ENCODE data around the gene PIH1D1.

The PIH1D1 gene

GRCh38 chr19:49491804-49492572 is 40.4 kb upstream of the PIH1D1 start:
- H3K14ac ChIP-seq (ENCODE audit: low read length): no peak overlapping the region
- H2BK12ac ChIP-seq (ENCODE audit: low read length): no peak overlapping the region
- no peak overlapping the region for H4K91ac ChIP-seq (ENCODE audit: low read depth, low read length, poor library complexity)
- no peak overlapping the region for H2AK5ac ChIP-seq (ENCODE audit: low read depth, low read length)
- no peak overlapping the region for H2BK15ac ChIP-seq (ENCODE audit: low read length)
- DNase-seq (ENCODE audit: low spot score): no peak
- no peak overlapping the region for H3K23ac ChIP-seq (ENCODE audit: low read depth, low read length, poor library complexity)
- H4K8ac ChIP-seq (ENCODE audit: low read depth, low read length): no peak overlapping the region
- H2BK120ac ChIP-seq (ENCODE audit: low read depth, low read length): no peak overlapping the region
- H3K27me3 ChIP-seq (ENCODE audit: control insufficient read depth in 3 of 3, insufficient read depth in 3 of 3, low read depth in 1 of 3, low read length in 3 of 3): no peaks in the 10 kb centered on the region
- peaks cover 7 to 8% of the 10 kb centered on the region in 2 donors for H3K4me1 ChIP-seq (ENCODE audit: control insufficient read depth in 2 of 2, insufficient read depth in 1 of 2, low read depth in 1 of 2, low read length in 2 of 2)
- H3K4me2 ChIP-seq (ENCODE audit: insufficient read depth, low read length, poor library complexity, severe bottlenecking): no peak overlapping the region
- H3K36me3 ChIP-seq (replicated peaks in 1 of 2; ENCODE audit: control insufficient read depth in 2 of 2, insufficient read depth in 2 of 2, low read length in 2 of 2): peaks cover 40 to 56% of the 10 kb centered on the region in 2 donors
- no peak overlapping the region for H3K18ac ChIP-seq (ENCODE audit: low read length)
- no peak overlapping the region for H3K4me3 ChIP-seq (ENCODE audit: low read length in 2 of 2)
- H2AFZ ChIP-seq (ENCODE audit: low read length): no peak overlapping the region
- no peak overlapping the region for H2BK5ac ChIP-seq (ENCODE audit: low read length)
- no peak overlapping the region for H3K4ac ChIP-seq (ENCODE audit: low read length)
- peaks cover 14% of the 10 kb centered on the region for H3K79me1 ChIP-seq (ENCODE audit: low read depth, low read length)
- no peak overlapping the region for H3K27ac ChIP-seq (replicated peaks; ENCODE audit: low read length)
- no peak overlapping the region for H3K9ac ChIP-seq (ENCODE audit: low read depth, low read length, poor library complexity)
- no peaks in the 10 kb centered on the region for H3K9me3 ChIP-seq (replicated peaks in 1 of 2; ENCODE audit: control insufficient read depth in 2 of 2, insufficient read depth in 1 of 2, low read depth in 1 of 2, low read length in 2 of 2)
- WGBS, 2 donors (ENCODE audit: extremely low coverage in 2 of 2, insufficient read length in 2 of 2, insufficient replicate concordance in 1 of 2): no CpG with 5 or more reads among the region's 7 CpGs

- Histone ChIP-seq H3K4ac (ENCODE audit: low read length) (no peak overlapping the region), H2AK5ac (ENCODE audit: low read depth, low read length) (no peak overlapping the region), H3K4me3 (ENCODE audit: low read length in 2 of 2) (peak overlapping the region in 1 of 2 donors; percentile 11), H3K27ac (replicated peaks; ENCODE audit: low read length) (peak overlapping the region; percentile 37), H3K14ac (ENCODE audit: low read length) (no peak overlapping the region), H4K8ac (ENCODE audit: low read depth, low read length) (no peak overlapping the region), H2BK12ac (ENCODE audit: low read length) (no peak overlapping the region), H2BK5ac (ENCODE audit: low read length) (no peak overlapping the region), H3K79me1 (ENCODE audit: low read depth, low read length) (peaks cover 14% of the 10 kb centered on the region), H2BK120ac (ENCODE audit: low read depth, low read length) (no peak overlapping the region), H2BK15ac (ENCODE audit: low read length) (no peak overlapping the region), H3K27me3 (ENCODE audit: control insufficient read depth in 3 of 3, insufficient read depth in 3 of 3, low read depth in 1 of 3, low read length in 3 of 3) (no peaks in the 10 kb centered on the region), H3K9me3 (replicated peaks in 1 of 2; ENCODE audit: control insufficient read depth in 2 of 2, insufficient read depth in 1 of 2, low read depth in 1 of 2, low read length in 2 of 2) (no peaks in the 10 kb centered on the region), H2AFZ (ENCODE audit: low read length) (no peak overlapping the region), H3K9ac (ENCODE audit: low read depth, low read length, poor library complexity) (peak overlapping the region; percentile 33), H3K18ac (ENCODE audit: low read length) (no peak overlapping the region), H3K4me2 (ENCODE audit: insufficient read depth, low read length, poor library complexity, severe bottlenecking) (no peak overlapping the region), H3K4me1 (ENCODE audit: control insufficient read depth in 2 of 2, insufficient read depth in 1 of 2, low read depth in 1 of 2, low read length in 2 of 2) (peaks cover 7 to 8% of the 10 kb centered on the region in 2 donors), H3K36me3 (replicated peaks in 1 of 2; ENCODE audit: control insufficient read depth in 2 of 2, insufficient read depth in 2 of 2, low read length in 2 of 2) (peaks cover 40 to 53% of the 10 kb centered on the region in 2 donors), H4K91ac (ENCODE audit: low read depth, low read length, poor library complexity) (no peak overlapping the region), H3K23ac (ENCODE audit: low read depth, low read length, poor library complexity) (peak overlapping the region; percentile 45)
- WGBS, 2 donors (ENCODE audit: extremely low coverage in 2 of 2, insufficient read length in 2 of 2, insufficient replicate concordance in 1 of 2): no CpG with 5 or more reads among the region's 17 CpGs
- no peak for DNase-seq (ENCODE audit: low spot score)
Measured at GRCh38 chr19:49491030-49491803, 39.6 kb upstream of the PIH1D1 start.

- no peak overlapping the region for H2BK15ac ChIP-seq (ENCODE audit: low read length)
- H3K4me2 ChIP-seq (ENCODE audit: insufficient read depth, low read length, poor library complexity, severe bottlenecking): no peak overlapping the region
- no peak overlapping the region for H4K8ac ChIP-seq (ENCODE audit: low read depth, low read length)
- no peaks in the 10 kb centered on the region for H3K27me3 ChIP-seq (ENCODE audit: control insufficient read depth in 3 of 3, insufficient read depth in 3 of 3, low read depth in 1 of 3, low read length in 3 of 3)
- no peak overlapping the region for H3K9ac ChIP-seq (ENCODE audit: low read depth, low read length, poor library complexity)
- peak overlapping the region; percentile 37 for H3K27ac ChIP-seq (replicated peaks; ENCODE audit: low read length)
- H3K4ac ChIP-seq (ENCODE audit: low read length): no peak overlapping the region
- H3K79me1 ChIP-seq (ENCODE audit: low read depth, low read length): peaks cover 14% of the 10 kb centered on the region
- H3K4me1 ChIP-seq (ENCODE audit: control insufficient read depth in 2 of 2, insufficient read depth in 1 of 2, low read depth in 1 of 2, low read length in 2 of 2): peaks cover 7 to 8% of the 10 kb centered on the region in 2 donors
- H2BK12ac ChIP-seq (ENCODE audit: low read length): no peak overlapping the region
- H2BK120ac ChIP-seq (ENCODE audit: low read depth, low read length): no peak overlapping the region
- no peaks in the 10 kb centered on the region for H3K9me3 ChIP-seq (replicated peaks in 1 of 2; ENCODE audit: control insufficient read depth in 2 of 2, insufficient read depth in 1 of 2, low read depth in 1 of 2, low read length in 2 of 2)
- H3K23ac ChIP-seq (ENCODE audit: low read depth, low read length, poor library complexity): peak overlapping the region; percentile 45
- H3K36me3 ChIP-seq (replicated peaks in 1 of 2; ENCODE audit: control insufficient read depth in 2 of 2, insufficient read depth in 2 of 2, low read length in 2 of 2): peaks cover 40 to 53% of the 10 kb centered on the region in 2 donors
- peak overlapping the region in 1 of 2 donors; percentile 11 for H3K4me3 ChIP-seq (ENCODE audit: low read length in 2 of 2)
- no peak overlapping the region for H2AK5ac ChIP-seq (ENCODE audit: low read depth, low read length)
- no peak overlapping the region for H2BK5ac ChIP-seq (ENCODE audit: low read length)
- WGBS, 2 donors (ENCODE audit: extremely low coverage in 2 of 2, insufficient read length in 2 of 2, insufficient replicate concordance in 1 of 2): no CpG with 5 or more reads among the region's 27 CpGs
- no peak overlapping the region for H2AFZ ChIP-seq (ENCODE audit: low read length)
- no peak for DNase-seq (ENCODE audit: low spot score)
- H3K18ac ChIP-seq (ENCODE audit: low read length): no peak overlapping the region
- H4K91ac ChIP-seq (ENCODE audit: low read depth, low read length, poor library complexity): no peak overlapping the region
- no peak overlapping the region for H3K14ac ChIP-seq (ENCODE audit: low read length)
Measured at GRCh38 chr19:49490287-49491029, 38.8 kb upstream of the PIH1D1 start.
